ENCODE data around the gene VIM. TPM values are rescaled to one million over a fixed set of nuclear protein-coding genes. Genes with fewer than 3 reads are reported as not detected.

Gene VIM
- total RNA-seq, 1 donor from 2014 or later: 6,230 TPM

GRCh38 chr10:17231788-17232187, 3.7 kb downstream of the VIM start:
- peak overlapping the region; percentile 87 to 93 for H3K4me3 ChIP-seq
- no peak for TF ChIP-seq CTCF (IDR thresholded peaks at IDR 0.05)
- intact Hi-C loops (cut with DNase I): no loop called here
- H3K27ac ChIP-seq: peak overlapping the region; percentile 97 to 99
- H3K27me3 ChIP-seq: no peaks in the 10 kb centered on the region
- peaks cover 57 to 75% of the 10 kb centered on the region in 2 donors for H3K36me3 ChIP-seq
- no peaks in the 10 kb centered on the region for H3K9me3 ChIP-seq
- no peak for DNase-seq (ENCODE audit: low spot score in 2 of 2)
- H3K4me1 ChIP-seq: peaks cover 12 to 46% of the 10 kb centered on the region in 2 donors

- no peaks in the 10 kb centered on the region for H3K9me3 ChIP-seq
- peaks cover 57 to 81% of the 10 kb centered on the region in 2 donors for H3K36me3 ChIP-seq
- H3K4me3 ChIP-seq: peak overlapping the region; percentile 87 to 93
- intact Hi-C loops (cut with DNase I): no loop called here
- no peak for TF ChIP-seq CTCF (IDR thresholded peaks at IDR 0.05)
- H3K4me1 ChIP-seq: peaks cover 12 to 49% of the 10 kb centered on the region in 2 donors
- no peak for DNase-seq (ENCODE audit: low spot score in 2 of 2)
- no peaks in the 10 kb centered on the region for H3K27me3 ChIP-seq
- peak overlapping the region; percentile 58 to 97 for H3K27ac ChIP-seq
These were observed 4.4 kb downstream of the VIM start for GRCh38 chr10:17232276-17232960.

GRCh38 chr10:17233286-17233991, 5.4 kb downstream of the VIM start:
- no peaks in the 10 kb centered on the region for H3K27me3 ChIP-seq
- intact Hi-C loops (cut with DNase I): no loop called here
- DNase-seq (ENCODE audit: low spot score in 2 of 2): peak in 1 of 2 donors; percentile 80
- TF ChIP-seq CTCF (IDR thresholded peaks at IDR 0.05): no peak
- peak overlapping the region; percentile 87 to 93 for H3K4me3 ChIP-seq
- peak overlapping the region; percentile 58 to 97 for H3K27ac ChIP-seq
- H3K36me3 ChIP-seq: peaks cover 57 to 84% of the 10 kb centered on the region in 2 donors
- H3K4me1 ChIP-seq: peaks cover 12 to 49% of the 10 kb centered on the region in 2 donors
- H3K9me3 ChIP-seq: no peaks in the 10 kb centered on the region

- Histone ChIP-seq H3K9me3 (no peaks in the 10 kb centered on the region), H3K4me1 (peaks cover 12 to 49% of the 10 kb centered on the region in 2 donors), H3K27me3 (no peaks in the 10 kb centered on the region), H3K36me3 (peaks cover 57 to 82% of the 10 kb centered on the region in 2 donors), H3K4me3 (peak overlapping the region; percentile 36 to 87), H3K27ac (peak overlapping the region; percentile 58 to 97)
- DNase-seq (ENCODE audit: low spot score in 2 of 2): no peak
- TF ChIP-seq CTCF (IDR thresholded peaks at IDR 0.05): no peak
- intact Hi-C loops (cut with DNase I): no loop called here
These were observed 6.4 kb downstream of the VIM start for GRCh38 chr10:17234431-17234945.

- peak overlapping the region; percentile 36 to 87 for H3K4me3 ChIP-seq
- H3K27me3 ChIP-seq: no peaks in the 10 kb centered on the region
- TF ChIP-seq CTCF (IDR thresholded peaks at IDR 0.05): no peak
- H3K36me3 ChIP-seq: peaks cover 57 to 75% of the 10 kb centered on the region in 2 donors
- intact Hi-C loops (cut with DNase I): no loop called here
- H3K27ac ChIP-seq: peak overlapping the region; percentile 58 to 97
- peaks cover 12 to 49% of the 10 kb centered on the region in 2 donors for H3K4me1 ChIP-seq
- DNase-seq (ENCODE audit: low spot score in 2 of 2): no peak
- H3K9me3 ChIP-seq: no peaks in the 10 kb centered on the region
These were observed 7.1 kb downstream of the VIM start for GRCh38 chr10:17235136-17235535.

Data from ascending aorta (tissue), 2 donors.